CD4-positive, alpha-beta T cell (primary cell): ENCODE measurements around the gene NXPE2. TPM values are rescaled to one million over a fixed set of nuclear protein-coding genes. Genes with fewer than 3 reads are reported as not detected.
"Not testable (repeated sequence)": the region's sequence is repeated elsewhere in the genome, so short reads cannot be mapped to it uniquely, and the experiment has no call there.

ENCODE experiments used
- ATAC-seq: fragments of 200-7000 bp; cut with Tn5 transposase; one replicate; pipeline ENCODE4 v1.10.0; 2022; ENCODE audit warnings: mild to moderate bottlenecking; ENCODE audit not compliant: poor library complexity
- CTCF ChIA-PET: fragments of 350-600 bp; sonication (Branson Sonifier 250); formaldehyde crosslinking; loops from one replicate; lab custom pipeline; 2021; ENCODE audit warnings: antibody characterized with exemption, inconsistent platforms; lab: Charles Lee
- POLR2A ChIA-PET: fragments of 350-600 bp; sonication (Branson Sonifier 250); formaldehyde crosslinking; loops from one replicate; lab custom pipeline; 2021; ENCODE audit warnings: antibody characterized with exemption, inconsistent platforms; lab: Charles Lee
- DNase-seq, 14 experiments: peaks; one replicate each; pipeline ENCODE4 v3.0.0-alpha.2; 2013 to 2020; ENCODE audit warnings: mixed read lengths in 2 of 14
- H3K27ac ChIP-seq, 2 donors: one replicate each; pipeline versions ENCODE4 v1.5.1 to v1.7.0; 2013; ENCODE audit warnings: low read length in 2 of 2, low read depth in 1 of 2, mild to moderate bottlenecking in 1 of 2
- H3K27me3 ChIP-seq, 2 experiments: 1 replicate in 1 of 2; 2 replicates in 1 of 2; pipeline versions ENCODE4 v1.6.1 to v1.7.0; 2013; ENCODE audit warnings: low read length in 2 of 2, control low read depth in 1 of 2, mild to moderate bottlenecking in 1 of 2, moderate library complexity in 1 of 2; ENCODE audit not compliant: insufficient read depth in 2 of 2, control insufficient read depth in 1 of 2
- H3K36me3 ChIP-seq: one replicate; pipeline ENCODE4 v1.6.1; 2013; ENCODE audit warnings: low read length, control low read depth; ENCODE audit not compliant: insufficient read depth
- H3K4me1 ChIP-seq: one replicate; pipeline ENCODE4 v1.6.1; 2013; ENCODE audit warnings: low read length, control low read depth; ENCODE audit not compliant: insufficient read depth
- H3K4me3 ChIP-seq: one replicate; pipeline ENCODE4 v1.5.1; 2013; ENCODE audit warnings: mild to moderate bottlenecking, low read length, moderate library complexity
- H3K9me3 ChIP-seq, 2 experiments: 1 replicate in 1 of 2; 2 replicates in 1 of 2; pipeline versions ENCODE4 v1.6.1 to v1.7.0; 2013; ENCODE audit warnings: low read length in 2 of 2, mild to moderate bottlenecking in 2 of 2, control low read depth in 1 of 2, moderate library complexity in 1 of 2; ENCODE audit not compliant: control insufficient read depth in 1 of 2, insufficient read depth in 1 of 2
- H3K27ac Mint-ChIP-seq: one replicate; pipeline ENCODE4 v1.8.0; 2020; ENCODE audit warnings: mixed read lengths
- H3K27me3 Mint-ChIP-seq: one replicate; pipeline ENCODE4 v1.8.0; 2021; ENCODE audit warnings: mixed read lengths
- H3K36me3 Mint-ChIP-seq: one replicate; pipeline ENCODE4 v1.8.0; 2021; ENCODE audit warnings: low read depth, mixed read lengths
- H3K4me1 Mint-ChIP-seq: one replicate; pipeline ENCODE4 v1.8.0; 2021; ENCODE audit warnings: low read depth, mixed read lengths
- H3K4me3 Mint-ChIP-seq: one replicate; pipeline ENCODE4 v1.8.0; 2020; ENCODE audit warnings: mild to moderate bottlenecking, mixed read lengths
- H3K9me3 Mint-ChIP-seq: one replicate; pipeline ENCODE4 v1.8.0; 2020; ENCODE audit warnings: mixed read lengths
- CTCF ChIP-seq: fragments of 200-600 bp; IDR thresholded peaks from one replicate; pipeline ENCODE4 v1.8.0; 2022; ENCODE audit warnings: antibody characterized with exemption, mild to moderate bottlenecking
- intact Hi-C, 2 experiments: fragments of 100-400 bp; cut with DNase I in 1 of 2; cut with micrococcal nuclease in 1 of 2; formaldehyde crosslinking; loops; one replicate each; pipeline versions ENCODE4 v1.15.1 to v1.9.0; 2023 to 2025; cut with DNase I, micrococcal nuclease
- polyA plus RNA-seq, 2 donors: library from polyadenylated mRNA; unstranded; fragments of 120-200 nt; gene quantifications; one replicate each; pipeline ENCODE4 v1.2.1, GENCODE V29; 2013
- total RNA-seq, 174 experiments: library from RNA in 2 of 174; stranded (reverse) in 2 of 174; gene quantifications; one replicate each; pipeline ENCODE4 v1.2.3 and lab custom pipeline; 2021 to 2026

NXPE2 gene
- total RNA-seq: not detected
- polyA plus RNA-seq (2013, experiment 1 of 2): 0.03 TPM
- 0.03 TPM for polyA plus RNA-seq (2013, experiment 2 of 2)
- total RNA-seq (lab: John Stamatoyannopoulos, UW): 0 to 0.21 (median 0) reads per million in 172 experiments

GRCh38 chr11:114678125-114679036 is at the start of gene NXPE2:
NXPE2 (plus strand) TSS chr11:114678527; CDS start chr11:114678576, 49 bp downstream.
- H3K9me3 Mint-ChIP-seq: peaks cover 2% of the 10 kb centered on the region
- no peak within 1 kb of the TSS for H3K27ac Mint-ChIP-seq
- H3K4me3 ChIP-seq: no peak within 1 kb of the TSS
- ATAC-seq (no peak), DNase-seq (no peak)
- H3K9me3 ChIP-seq: peaks cover 0 to 2% of the 10 kb centered on the region in 2 experiments
- H3K4me3 Mint-ChIP-seq: no peak within 1 kb of the TSS
- H3K4me1 Mint-ChIP-seq: no peaks in the 10 kb centered on the region
- ChIA-PET CTCF (no interaction called here), POLR2A (no interaction called here)
- intact Hi-C loops: no loop called here
- no peaks in the 10 kb centered on the region for H3K36me3 Mint-ChIP-seq
- H3K27ac ChIP-seq: no peak within 1 kb of the TSS
- no peaks in the 10 kb centered on the region for H3K36me3 ChIP-seq
- no peaks in the 10 kb centered on the region for H3K27me3 ChIP-seq
- TF ChIP-seq CTCF: no peak
- no peaks in the 10 kb centered on the region for H3K4me1 ChIP-seq
- H3K27me3 Mint-ChIP-seq: no peaks in the 10 kb centered on the region

- H3K4me1 ChIP-seq, H3K27ac Mint-ChIP-seq, H3K36me3 ChIP-seq, H3K4me3 Mint-ChIP-seq, H3K27ac ChIP-seq, H3K27me3 ChIP-seq, H3K9me3 Mint-ChIP-seq, H3K9me3 ChIP-seq, POLR2A ChIA-PET, ATAC-seq, H3K4me3 ChIP-seq, DNase-seq, H3K36me3 Mint-ChIP-seq, H3K27me3 Mint-ChIP-seq, H3K4me1 Mint-ChIP-seq, CTCF ChIA-PET, intact Hi-C loops: not testable (repeated sequence)
These were observed 46.8 kb upstream of the NXPE2 start for GRCh38 chr11:114631445-114631965.

GRCh38 chr11:114639440-114639839 is 38.9 kb upstream of the NXPE2 start:
- H3K27ac Mint-ChIP-seq, POLR2A ChIA-PET, H3K27ac ChIP-seq, intact Hi-C loops, H3K36me3 Mint-ChIP-seq, H3K9me3 ChIP-seq, H3K4me3 ChIP-seq, H3K4me3 Mint-ChIP-seq, H3K4me1 ChIP-seq, DNase-seq, H3K4me1 Mint-ChIP-seq, H3K9me3 Mint-ChIP-seq, CTCF ChIA-PET, H3K27me3 Mint-ChIP-seq, ATAC-seq, H3K36me3 ChIP-seq, H3K27me3 ChIP-seq: not testable (repeated sequence)

GRCh38 chr11:114650661-114651060 is 27.7 kb upstream of the NXPE2 start:
- H3K27me3 Mint-ChIP-seq: peaks cover 8% of the 10 kb centered on the region
- H3K27me3 ChIP-seq: no peaks in the 10 kb centered on the region
- ChIA-PET CTCF (no interaction called here), POLR2A (no interaction called here)
- no peaks in the 10 kb centered on the region for H3K36me3 ChIP-seq
- intact Hi-C loops: no loop called here
- H3K4me1 Mint-ChIP-seq: no peaks in the 10 kb centered on the region
- H3K27ac Mint-ChIP-seq: no peak overlapping the region
- no peak overlapping the region for H3K4me3 Mint-ChIP-seq
- no peaks in the 10 kb centered on the region for H3K9me3 ChIP-seq
- no peak for ATAC-seq
- no peak overlapping the region for H3K4me3 ChIP-seq
- TF ChIP-seq CTCF: no peak
- H3K36me3 Mint-ChIP-seq: no peaks in the 10 kb centered on the region
- no peaks in the 10 kb centered on the region for H3K4me1 ChIP-seq
- no peak overlapping the region for H3K27ac ChIP-seq
- no peaks in the 10 kb centered on the region for H3K9me3 Mint-ChIP-seq
- DNase-seq: no peak
